K562 (cell line): ENCODE results near the gene MAP1LC3B. TPM values are rescaled to one million over a fixed set of nuclear protein-coding genes. Genes with fewer than 3 reads are reported as not detected.
A peak's percentile ranks its signal among the peaks of the same experiment; 100 is the strongest.

Experiments
- C11orf30 ChIP-seq: fragments of 450-650 bp; IDR thresholded peaks from 2 replicates; pipeline ENCODE4 v1.6.1; 2016; ENCODE audit warnings: low read depth, mild to moderate bottlenecking
- CBFA2T3 ChIP-seq: fragments of 450-650 bp; IDR thresholded peaks from 2 replicates; pipeline ENCODE4 v1.6.1; 2017
- CREB3 ChIP-seq: fragments of 450-650 bp; conservative IDR thresholded peaks from 2 replicates; pipeline ENCODE4 v1.6.1; 2016; ENCODE audit warnings: missing genetic modification characterization, low read depth, mild to moderate bottlenecking, missing compliant biosample characterization, moderate library complexity
- GATA2 ChIP-seq: sonication (generic); formaldehyde crosslinking; IDR thresholded peaks from 2 replicates; pipeline ENCODE4 v1.4.0; 2020; ENCODE audit warnings: mild to moderate bottlenecking, missing genetic modification reagents
- ID3 ChIP-seq, 2 experiments: fragments of 250-450 bp in 1 of 2; fragments of 450-650 bp in 1 of 2; sonication (Bioruptor Pico) in 1 of 2; IDR thresholded peaks; 2 replicates each; pipeline versions ENCODE4 v1.6.1 to v1.8.0; 2016 to 2021; ENCODE audit warnings: mild to moderate bottlenecking in 2 of 2, moderate library complexity in 2 of 2, missing compliant biosample characterization in 1 of 2, missing genetic modification characterization in 1 of 2
- RBM34 ChIP-seq: fragments of 200-400 bp; formaldehyde crosslinking; IDR thresholded peaks from 2 replicates; pipeline ENCODE4 v1.6.1; 2018; ENCODE audit warnings: low read length, borderline replicate concordance; ENCODE audit not compliant: insufficient read depth
- TEAD2 ChIP-seq: fragments of 450-650 bp; IDR thresholded peaks from 2 replicates; pipeline ENCODE4 v1.6.1; 2016; ENCODE audit warnings: missing genetic modification characterization, control low read depth, missing compliant biosample characterization
- ZC3H11A ChIP-seq: IDR thresholded peaks from 2 replicates; pipeline ENCODE4 v1.6.1; 2012; ENCODE audit warnings: low read depth, low read length, improper control_type of control experiment
- ZNF175 ChIP-seq: fragments of 200-800 bp; sonication (Bioruptor generic); IDR thresholded peaks from 2 replicates; pipeline ENCODE4 v1.6.1; 2016; ENCODE audit warnings: low read depth, mild to moderate bottlenecking, missing genetic modification characterization, missing compliant biosample characterization
- polyA plus RNA-seq, 8 experiments: library from polyadenylated mRNA; depleted of rRNA in 4 of 8; stranded (reverse) in 5 of 8; unstranded in 3 of 8; fragments of >200 nt; fragmentation: Nextera tagmentation in 2 of 8; fragmentation: Illumina TruSeq in 1 of 8; extraction: Ambion mirVana in 2 of 8; extraction: Trizol in 1 of 8; gene quantifications; 2 replicates each; pipeline versions ENCODE4 v1.2.1 to v1.2.3, GENCODE V29; 2011 to 2014; ENCODE audit warnings: inconsistent platforms in 1 of 8, missing spikeins in 1 of 8
- total RNA-seq, 7 experiments: library from RNA; depleted of rRNA in 6 of 7; stranded (reverse); fragments of >200 nt in 6 of 7; fragmentation: Illumina TruSeq in 2 of 7; extraction: Trizol in 2 of 7; gene quantifications; 2 replicates each; pipeline versions ENCODE4 v1.2.1 to v1.2.3, GENCODE V29; 2011 to 2021; ENCODE audit warnings: low replicate concordance in 1 of 7

The MAP1LC3B gene
- total and polyA plus RNA-seq, 9 of the 15 experiments (the other 6 are each of a cell fraction or from before 2014, with no cell fraction given): 16.0 to 81.5 (median 36.7) TPM

DNA sequence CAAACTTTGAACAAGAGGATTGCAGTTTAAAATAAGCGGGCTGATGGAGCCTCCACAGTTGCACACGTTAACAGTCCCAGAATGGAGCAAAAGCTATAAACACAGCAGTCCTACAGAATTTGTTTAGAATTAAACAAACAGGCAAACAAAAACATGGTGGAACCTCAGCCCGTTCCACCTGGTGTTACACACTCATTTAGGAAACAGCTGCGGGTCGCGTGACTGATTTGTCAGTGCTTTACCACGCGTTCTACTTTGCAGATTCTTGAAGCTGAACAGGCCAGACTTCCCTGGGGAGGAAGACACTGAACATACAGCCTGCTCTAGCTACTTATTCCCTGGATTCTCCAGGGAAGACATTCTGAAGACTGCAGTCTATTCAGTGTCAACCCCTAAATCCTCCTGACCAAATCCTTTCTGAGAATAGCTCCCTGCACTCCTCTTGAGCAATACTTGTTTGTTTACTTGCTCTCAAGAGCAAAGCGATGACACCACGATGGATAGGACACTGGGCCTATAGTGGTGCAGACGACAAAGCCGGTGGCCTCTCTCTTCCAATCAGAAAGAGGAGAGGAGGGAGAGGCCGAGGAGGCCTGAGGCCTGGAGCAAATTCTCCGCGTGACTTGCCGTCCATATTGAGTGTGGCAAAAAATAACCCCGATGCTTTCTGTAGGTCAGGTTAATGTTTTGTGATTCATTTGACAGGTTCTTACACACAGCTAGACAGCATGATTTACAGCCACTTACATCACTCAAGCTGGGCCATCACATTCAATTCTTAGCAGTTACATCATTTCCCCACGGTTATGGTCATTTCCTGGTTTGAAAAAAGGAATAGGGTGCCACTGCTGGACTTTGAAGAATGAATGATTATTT, 4.0 kb upstream of the MAP1LC3B start (continued):
- TF ChIP-seq CREB3 (tag) (peak; percentile 91; the same call in 1 of the 2 replicates), ZC3H11A (no peak), TEAD2 (tag) (peak; percentile 70; the same call in 1 of the 2 replicates), GATA2 (CRISPR knock-in tag) (no peak), CBFA2T3 (peak; percentile 23; the same call in 1 of the 2 replicates), RBM34 (no peak), C11orf30 (no peak), ZNF175 (CRISPR knock-in tag) (peak; percentile 98), ID3 (CRISPR knock-in tag; IDR thresholded peaks at IDR 0.05) (no peak), ID3 (tag; IDR thresholded peaks at IDR 0.05) (peak; percentile 91)
